Kasumi-1 (cell line): ENCODE results near the gene AKR1A1.
"Not testable (repeated sequence)": the region's sequence is repeated elsewhere in the genome, so short reads cannot be mapped to it uniquely, and the experiment has no call there.

Experiments
- DNase-seq, 2 experiments: peaks; one replicate each; lab custom pipeline; 2025; lab: John Stamatoyannopoulos, UW

Gene AKR1A1

GRCh38 chr1:45570631-45571030, 20.0 kb downstream of the AKR1A1 start:
- DNase-seq: no peak

GRCh38 chr1:45573231-45573804, 22.7 kb downstream of the AKR1A1 start:
- DNase-seq: no peak

- DNase-seq: no peak
These were observed 23.5 kb downstream of the AKR1A1 start for GRCh38 chr1:45574105-45574626.

GRCh38 chr1:45583264-45583665, 32.6 kb downstream of the AKR1A1 start:
- peak; percentile 98 for DNase-seq

GRCh38 chr1:45583666-45584350, 33.2 kb downstream of the AKR1A1 start, which contains the start of gene NASP:
Gene NASP, plus strand, starts transcription at chr1:45584041. Its CDS starts 106 bp downstream, at chr1:45584147.
- DNase-seq: peak; percentile 66 to 75

- DNase-seq: peak; percentile 74 to 79
These were observed 33.9 kb downstream of the AKR1A1 start for GRCh38 chr1:45584351-45585109.

GRCh38 chr1:45585110-45585426, 34.4 kb downstream of the AKR1A1 start:
- no peak for DNase-seq

GRCh38 chr1:45585496-45586075, 35.0 kb downstream of the AKR1A1 start:
- no peak for DNase-seq

GRCh38 chr1:45586769-45587168, 36.1 kb downstream of the AKR1A1 start:
- no peak for DNase-seq

GRCh38 chr1:45589861-45590260, 39.2 kb downstream of the AKR1A1 start:
- no peak for DNase-seq

- no peak for DNase-seq
These were observed 43.8 kb downstream of the AKR1A1 start for GRCh38 chr1:45594412-45594811.

GRCh38 chr1:45596765-45597164, 46.1 kb downstream of the AKR1A1 start:
- not testable (repeated sequence) for DNase-seq

GRCh38 chr1:45604239-45604638, 53.6 kb downstream of the AKR1A1 start:
- no peak for DNase-seq

GRCh38 chr1:45607404-45608074, 56.9 kb downstream of the AKR1A1 start:
- DNase-seq: no peak

- peak; percentile 63 to 82 for DNase-seq
These were observed 57.8 kb downstream of the AKR1A1 start for GRCh38 chr1:45608175-45609156.

GRCh38 chr1:45610589-45611226, 60.1 kb downstream of the AKR1A1 start:
- DNase-seq: no peak

- no peak for DNase-seq
These were observed 62.4 kb downstream of the AKR1A1 start for GRCh38 chr1:45612941-45613579.

GRCh38 chr1:45615885-45616284, 65.3 kb downstream of the AKR1A1 start:
- no peak for DNase-seq

- no peak for DNase-seq
These were observed 67.0 kb downstream of the AKR1A1 start for GRCh38 chr1:45617618-45618017.
